Endothelial cell of umbilical vein (primary cell): Measurements from ENCODE around the gene NR2F6. TPM values are rescaled to one million over a fixed set of nuclear protein-coding genes. Genes with fewer than 3 reads are reported as not detected.

Source experiments
- Bru-seq: library from RNA; stranded (reverse); fragments of 400-500 nt; gene quantifications from one replicate; lab custom pipeline; 2021; lab: Mats Ljungman, UMichigan
- BruChase-seq, 2 experiments: library from RNA; stranded (reverse); fragments of 400-500 nt; gene quantifications; one replicate each; lab custom pipeline; 2021; lab: Mats Ljungman, UMichigan
- BruUV-seq: library from RNA; stranded (reverse); fragments of 400-500 nt; replicated peaks from 2 replicates; lab custom pipeline; 2021; lab: Mats Ljungman, UMichigan
- CTCF ChIA-PET: fragments of 300-600, 350-600 bp; sonication (Branson Sonifier 250); formaldehyde crosslinking; loops from one replicate; lab custom pipeline; 2021; ENCODE audit warnings: antibody characterized with exemption, inconsistent platforms; lab: Charles Lee
- POLR2A ChIA-PET: fragments of 300-600, 350-600 bp; sonication (Branson Sonifier 250); formaldehyde crosslinking; loops from one replicate; lab custom pipeline; 2021; ENCODE audit warnings: antibody characterized with exemption, inconsistent platforms; lab: Charles Lee
- DNase-seq: peaks from one replicate; pipeline ENCODE4 v3.0.0-alpha.2; 2011; ENCODE audit warnings: low read depth, low spot score
- FAIRE-seq: peaks from 2 replicates; lab custom pipeline; 2011; peaks lifted over from hg19 to GRCh38; lab: Jason Lieb, UNC
- H2AFZ ChIP-seq: 2 replicates; pipeline ENCODE4 v1.6.0; 2012; ENCODE audit warnings: low read depth, low read length, control low read depth, inconsistent platforms
- H3K27ac ChIP-seq: 2 replicates; pipeline ENCODE4 v1.5.1; 2011; ENCODE audit warnings: low read depth, mild to moderate bottlenecking, control low read depth, low read length, moderate library complexity; ENCODE audit not compliant: insufficient read depth
- H3K27me3 ChIP-seq, 2 experiments: 2 replicates each; pipeline versions ENCODE4 v1.6.0 to v1.6.1; 2011; ENCODE audit warnings: low read length in 2 of 2, mixed read lengths in 1 of 2; ENCODE audit not compliant: control insufficient read depth in 2 of 2, insufficient read depth in 2 of 2
- H3K36me3 ChIP-seq, 2 experiments: 2 replicates in 1 of 2; 3 replicates in 1 of 2; pipeline ENCODE4 v1.5.1; 2011; ENCODE audit warnings: low read length in 2 of 2, mild to moderate bottlenecking in 1 of 2, moderate library complexity in 1 of 2; ENCODE audit not compliant: control insufficient read depth in 2 of 2, insufficient read depth in 2 of 2; ENCODE audit errors: extremely low read depth in 1 of 2
- H3K4me1 ChIP-seq: 3 replicates; pipeline ENCODE4 v1.5.1; 2011; ENCODE audit warnings: mild to moderate bottlenecking, low read length; ENCODE audit not compliant: control insufficient read depth, insufficient read depth; ENCODE audit errors: extremely low read depth
- H3K4me2 ChIP-seq: 2 replicates; pipeline ENCODE4 v1.6.1; 2011; ENCODE audit warnings: low read length, control low read depth, mixed read lengths; ENCODE audit not compliant: insufficient read depth
- H3K4me3 ChIP-seq, 3 experiments: fragments of 200-600 bp in 1 of 3; sonication (generic), shearing (Covaris generic) in 1 of 3; replicated peaks in 1 of 3; 2 replicates each; pipeline ENCODE4 v1.5.1; 2011 to 2016; ENCODE audit warnings: control low read depth in 3 of 3, low read length in 3 of 3, mild to moderate bottlenecking in 2 of 3, inconsistent platforms in 1 of 3, low read depth in 1 of 3, moderate library complexity in 1 of 3; ENCODE audit not compliant: insufficient read depth in 1 of 3
- H3K79me2 ChIP-seq: 2 replicates; pipeline ENCODE4 v1.6.0; 2012; ENCODE audit warnings: low read length, inconsistent platforms; ENCODE audit not compliant: control insufficient read depth, insufficient read depth
- H3K9ac ChIP-seq: replicated peaks from 2 replicates; pipeline ENCODE3; 2011; ENCODE audit warnings: low read length, control low read depth; ENCODE audit not compliant: insufficient read depth; ENCODE audit errors: extremely low read depth
- H3K9me1 ChIP-seq: replicated peaks from 3 replicates; pipeline ENCODE4 v1.6.0; 2011; ENCODE audit warnings: mild to moderate bottlenecking, low read length; ENCODE audit not compliant: control insufficient read depth, insufficient read depth; ENCODE audit errors: extremely low read depth
- H3K9me3 ChIP-seq: replicated peaks from 2 replicates; pipeline ENCODE4 v1.5.1; 2012; ENCODE audit warnings: low read length, inconsistent platforms; ENCODE audit not compliant: control insufficient read depth, insufficient read depth
- H4K20me1 ChIP-seq: replicated peaks from 2 replicates; pipeline ENCODE3; 2011; ENCODE audit warnings: mild to moderate bottlenecking, low read length; ENCODE audit not compliant: control insufficient read depth, insufficient read depth; ENCODE audit errors: extremely low read depth
- GATA2 ChIP-seq: IDR thresholded peaks from 2 replicates; pipeline ENCODE4 v1.7.0; 2011; ENCODE audit warnings: low read depth, mild to moderate bottlenecking, moderate library complexity, mixed read lengths, low read length; ENCODE audit not compliant: insufficient read length, insufficient read depth
- MYC ChIP-seq: IDR thresholded peaks from one replicate; pipeline ENCODE4 v1.6.1; 2011; ENCODE audit warnings: mild to moderate bottlenecking, low read depth, low read length
- POLR2AphosphoS5 ChIP-seq: IDR thresholded peaks from 2 replicates; pipeline ENCODE4 v1.6.1; 2012; ENCODE audit warnings: low read depth, mild to moderate bottlenecking, control low read depth, low read length, moderate library complexity; ENCODE audit not compliant: insufficient read depth
- dilution Hi-C: fragments of 300-500 bp; cut with MboI; formaldehyde crosslinking; loops from one replicate; pipeline ENCODE4 v1.15.0; 2019; ENCODE audit warnings: low sequenced_read_pairs; ENCODE audit not compliant: extremely low pct_ligation_motif_present
- intact Hi-C: fragments of 100-400 bp; cut with micrococcal nuclease; formaldehyde crosslinking; loops from one replicate; pipeline ENCODE4 v1.10.0; 2022
- long read RNA-seq: library from polyadenylated mRNA; stranded (forward); transcript quantifications from one replicate; pipeline ENCODE4 v2.0.0, GENCODE V29; 2021
- polyA minus RNA-seq, 3 experiments: library from RNA; depleted of rRNA, polyadenylated mRNA; stranded (reverse); fragments of >200 nt; gene quantifications; 1 replicate in 1 of 3; 2 replicates in 2 of 3; pipeline ENCODE4 v1.2.3, GENCODE V29; 2011
- polyA plus RNA-seq, 4 experiments: library from polyadenylated mRNA; depleted of rRNA in 3 of 4; stranded (reverse) in 3 of 4; unstranded in 1 of 4; fragments of >200 nt; gene quantifications; 2 replicates each; pipeline versions ENCODE4 v1.2.1 to v1.2.3, GENCODE V29; 2011 to 2012; ENCODE audit warnings: missing spikeins in 1 of 4
- total RNA-seq: library from RNA; stranded (reverse); gene quantifications from 2 replicates; pipeline ENCODE4 v1.2.3, GENCODE V29; 2021

The NR2F6 gene
- total RNA-seq (36.1 and 39.2 TPM in 2 replicates), polyA plus RNA-seq (38.9 and 53.7 TPM in 2 replicates), polyA minus RNA-seq (12.3 and 20.8 TPM in 2 replicates), Bru-seq, nascent RNA (percentile 52 among the genes with signal in this experiment), BruChase-seq, experiment 1, labeled RNA remaining after a 6-hour chase (percentile 80 among the genes with signal in this experiment), BruChase-seq, experiment 2, labeled RNA remaining after a 2-hour chase (percentile 69 among the genes with signal in this experiment)
- 16.1 and 29.4 TPM in 2 replicates for polyA plus RNA-seq (2011; cell fraction: cytosol; rRNA removed)
- polyA plus RNA-seq (2011; cell fraction: nucleus; rRNA removed), result 13.1 and 13.5 TPM in 2 replicates
- 12.2 and 17.6 TPM in 2 replicates for polyA plus RNA-seq (2012)
- 90.8 TPM for polyA minus RNA-seq (2011; cell fraction: cytosol; rRNA and poly(A)+ RNA removed)
- 3.3 and 8.5 TPM in 2 replicates for polyA minus RNA-seq (2011; cell fraction: nucleus; rRNA and poly(A)+ RNA removed)
- long read RNA-seq, transcript NR2F6-201 (4 exons, 2,404 nt), result major isoform, 117 of 161 reads
- long read RNA-seq, partial matches to known transcripts, result 36 of 161 reads
- long read RNA-seq, other reads (novel, unspliced or antisense), result 8 of 161 reads

DNA sequence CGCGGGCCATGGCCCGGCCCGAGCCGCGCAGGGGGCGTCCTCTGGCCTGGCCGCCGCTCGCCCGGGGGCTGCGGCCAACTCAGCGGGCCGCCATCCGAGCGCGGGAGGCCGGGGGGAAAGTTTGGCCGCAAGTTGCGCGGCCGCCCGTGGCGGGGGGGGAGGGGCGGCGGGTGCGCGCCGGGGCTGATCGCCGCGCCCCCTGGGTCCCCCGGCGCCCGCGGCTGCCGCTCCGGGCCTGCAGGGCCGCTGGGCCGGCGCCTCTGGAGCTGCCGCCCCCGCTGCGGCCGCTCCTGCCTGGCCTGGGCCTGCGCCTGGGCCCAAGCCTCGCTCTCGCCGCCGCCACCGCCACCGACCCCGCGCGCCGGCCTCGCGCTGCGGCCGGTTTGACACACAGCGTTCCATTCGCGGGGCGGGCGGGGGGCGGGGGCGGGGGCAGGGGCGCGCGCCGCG lies at the start of gene NR2F6:
Gene NR2F6, minus strand, starts transcription at position 385 of the 450 bp plus-strand sequence. CDS start 699 bp downstream, outside the sequence.
- FAIRE-seq (peak; percentile 42), DNase-seq (no peak)
- BruUV-seq, result no TSS peak
- Histone ChIP-seq H3K27ac (peak within 1 kb of the TSS; percentile 58), H4K20me1 (no peaks in the 10 kb centered on the region), H3K79me2 (peaks cover 27% of the 10 kb centered on the region), H2AFZ (peak within 1 kb of the TSS; percentile 91), H3K36me3 (peaks cover 0 to 8% of the 10 kb centered on the region in 2 experiments), H3K9me3 (no peaks in the 10 kb centered on the region), H3K9me1 (no peaks in the 10 kb centered on the region), H3K4me3 (peak within 1 kb of the TSS; percentile 65 to 84 (median 74)), H3K4me2 (peak within 1 kb of the TSS; percentile 81), H3K27me3 (no peaks in the 10 kb centered on the region), H3K4me1 (peaks cover 28% of the 10 kb centered on the region), H3K9ac (peak within 1 kb of the TSS; percentile 62)
- dilution Hi-C loops (no loop called here), intact Hi-C loops (no loop called here)
- ChIA-PET POLR2A (no interaction called here), CTCF (no interaction called here)
- TF ChIP-seq POLR2AphosphoS5, result peak; percentile 57
- TF ChIP-seq GATA2, result no peak
- TF ChIP-seq MYC, result no peak
